ENCODE data around the gene KIRREL2. TPM values are rescaled to one million over a fixed set of nuclear protein-coding genes. Genes with fewer than 3 reads are reported as not detected.
A peak's percentile ranks its signal among the peaks of the same experiment; 100 is the strongest.
"Not testable (repeated sequence)": the region's sequence is repeated elsewhere in the genome, so short reads cannot be mapped to it uniquely, and the experiment has no call there.

Gene KIRREL2
- polyA plus RNA-seq, 1 donor from 2014 or later = not detected

GRCh38 chr19:35833972-35834371, 22.7 kb upstream of the KIRREL2 start:
- no peaks in the 10 kb centered on the region for H3K4me1 Mint-ChIP-seq
- H3K27me3 Mint-ChIP-seq = peaks cover 18% of the 10 kb centered on the region
- H3K27ac Mint-ChIP-seq = peak overlapping the region in 1 of 3 donors; percentile 81
- no peaks in the 10 kb centered on the region for H3K36me3 Mint-ChIP-seq
- H3K9me3 Mint-ChIP-seq = peaks cover 0 to 5% (median 3%) of the 10 kb centered on the region in 3 donors
- H3K4me3 Mint-ChIP-seq = no peak overlapping the region

GRCh38 chr19:35836096-35836495, 20.6 kb upstream of the KIRREL2 start:
- not testable (repeated sequence) for H3K4me3 Mint-ChIP-seq, H3K36me3 Mint-ChIP-seq, H3K9me3 Mint-ChIP-seq, H3K27ac Mint-ChIP-seq, H3K4me1 Mint-ChIP-seq
- peaks cover 17% of the 10 kb centered on the region for H3K27me3 Mint-ChIP-seq

- Mint-ChIP-seq H3K36me3 (no peaks in the 10 kb centered on the region), H3K27ac (no peak overlapping the region), H3K9me3 (peaks cover 0 to 17% (median 11%) of the 10 kb centered on the region in 3 donors), H3K4me3 (no peak overlapping the region), H3K27me3 (peaks cover 37% of the 10 kb centered on the region), H3K4me1 (peaks cover 4 to 8% (median 6%) of the 10 kb centered on the region in 3 donors)
Measured at GRCh38 chr19:35841961-35842595, 14.6 kb upstream of the KIRREL2 start.

- no peaks in the 10 kb centered on the region for H3K36me3 Mint-ChIP-seq
- H3K27ac Mint-ChIP-seq = peak overlapping the region in 1 of 3 donors; percentile 41
- H3K9me3 Mint-ChIP-seq = peaks cover 0 to 17% (median 11%) of the 10 kb centered on the region in 3 donors
- H3K4me3 Mint-ChIP-seq = peak overlapping the region in 1 of 4 donors; percentile 35
- peaks cover 4 to 8% (median 6%) of the 10 kb centered on the region in 3 donors for H3K4me1 Mint-ChIP-seq
- peaks cover 37% of the 10 kb centered on the region for H3K27me3 Mint-ChIP-seq
Measured at GRCh38 chr19:35842666-35843272, 13.9 kb upstream of the KIRREL2 start.

GRCh38 chr19:35843676-35844481, 12.8 kb upstream of the KIRREL2 start:
- Mint-ChIP-seq H3K4me3 (no peak overlapping the region), H3K9me3 (peaks cover 0 to 16% (median 10%) of the 10 kb centered on the region in 3 donors), H3K36me3 (no peaks in the 10 kb centered on the region), H3K27ac (peak overlapping the region in 1 of 3 donors; percentile 31), H3K4me1 (peaks cover 4 to 8% (median 6%) of the 10 kb centered on the region in 3 donors), H3K27me3 (peaks cover 45% of the 10 kb centered on the region)

GRCh38 chr19:35844482-35845214, 12.1 kb upstream of the KIRREL2 start:
- peak overlapping the region in 3 of 4 donors; percentile 55 to 95 (median 63) for H3K4me3 Mint-ChIP-seq
- H3K27me3 Mint-ChIP-seq = peaks cover 45% of the 10 kb centered on the region
- H3K9me3 Mint-ChIP-seq = peaks cover 0 to 12% (median 8%) of the 10 kb centered on the region in 3 donors
- H3K4me1 Mint-ChIP-seq = peaks cover 4 to 8% (median 6%) of the 10 kb centered on the region in 3 donors
- peak overlapping the region in 1 of 3 donors; percentile 76 for H3K27ac Mint-ChIP-seq
- H3K36me3 Mint-ChIP-seq = no peaks in the 10 kb centered on the region

- Mint-ChIP-seq H3K27me3 (peaks cover 48% of the 10 kb centered on the region), H3K27ac (peak overlapping the region in 1 of 3 donors; percentile 76), H3K36me3 (no peaks in the 10 kb centered on the region), H3K4me1 (peaks cover 4 to 8% (median 6%) of the 10 kb centered on the region in 3 donors), H3K4me3 (peak overlapping the region in 3 of 4 donors; percentile 55 to 95 (median 63)), H3K9me3 (peaks cover 0 to 12% (median 8%) of the 10 kb centered on the region in 3 donors)
Measured at GRCh38 chr19:35845215-35846037, 11.3 kb upstream of the KIRREL2 start.

GRCh38 chr19:35846038-35846668, 10.6 kb upstream of the KIRREL2 start:
- H3K27me3 Mint-ChIP-seq = peaks cover 49% of the 10 kb centered on the region
- H3K4me1 Mint-ChIP-seq = peaks cover 4 to 8% (median 6%) of the 10 kb centered on the region in 3 donors
- H3K27ac Mint-ChIP-seq = peak overlapping the region in 2 of 3 donors; percentile 20 to 22
- H3K4me3 Mint-ChIP-seq = peak overlapping the region in 3 of 4 donors; percentile 15 to 83 (median 52)
- no peaks in the 10 kb centered on the region for H3K36me3 Mint-ChIP-seq
- H3K9me3 Mint-ChIP-seq = peaks cover 0 to 12% (median 8%) of the 10 kb centered on the region in 3 donors

GRCh38 chr19:35847911-35848310, 8.8 kb upstream of the KIRREL2 start:
- H3K27me3 Mint-ChIP-seq = peaks cover 48% of the 10 kb centered on the region
- peaks cover 6 to 8% (median 8%) of the 10 kb centered on the region in 3 donors for H3K4me1 Mint-ChIP-seq
- no peak overlapping the region for H3K4me3 Mint-ChIP-seq
- H3K27ac Mint-ChIP-seq = no peak overlapping the region
- no peaks in the 10 kb centered on the region for H3K36me3 Mint-ChIP-seq
- H3K9me3 Mint-ChIP-seq = peaks cover 0 to 8% (median 2%) of the 10 kb centered on the region in 3 donors

GRCh38 chr19:35848486-35848885, 8.2 kb upstream of the KIRREL2 start:
- no peaks in the 10 kb centered on the region for H3K36me3 Mint-ChIP-seq
- peaks cover 45% of the 10 kb centered on the region for H3K27me3 Mint-ChIP-seq
- peaks cover 6 to 8% (median 8%) of the 10 kb centered on the region in 3 donors for H3K4me1 Mint-ChIP-seq
- no peak overlapping the region for H3K4me3 Mint-ChIP-seq
- no peak overlapping the region for H3K27ac Mint-ChIP-seq
- H3K9me3 Mint-ChIP-seq = peaks cover 0 to 8% (median 0%) of the 10 kb centered on the region in 3 donors

GRCh38 chr19:35848919-35849505, 7.7 kb upstream of the KIRREL2 start:
- H3K4me1 Mint-ChIP-seq = peaks cover 6 to 8% (median 8%) of the 10 kb centered on the region in 3 donors
- H3K36me3 Mint-ChIP-seq = no peaks in the 10 kb centered on the region
- H3K27me3 Mint-ChIP-seq = peaks cover 39% of the 10 kb centered on the region
- H3K4me3 Mint-ChIP-seq = no peak overlapping the region
- H3K9me3 Mint-ChIP-seq = peaks cover 0 to 6% (median 0%) of the 10 kb centered on the region in 3 donors
- H3K27ac Mint-ChIP-seq = no peak overlapping the region

GRCh38 chr19:35851213-35852028, 5.3 kb upstream of the KIRREL2 start:
- Mint-ChIP-seq H3K36me3 (no peaks in the 10 kb centered on the region), H3K27me3 (peaks cover 36% of the 10 kb centered on the region), H3K4me3 (no peak overlapping the region), H3K9me3 (peaks cover 0 to 3% (median 0%) of the 10 kb centered on the region in 3 donors), H3K4me1 (peaks cover 3 to 4% (median 4%) of the 10 kb centered on the region in 3 donors), H3K27ac (peak overlapping the region in 1 of 3 donors; percentile 31)

Measured in IgD-negative memory B cell (primary cell).